ENCODE results near the gene USP13. TPM values are rescaled to one million over a fixed set of nuclear protein-coding genes. Genes with fewer than 3 reads are reported as not detected.

The USP13 gene
- total and polyA plus RNA-seq, 2 donors (not counting 1 experiment from before 2014, with no cell fraction given) = 1.9 to 13.2 TPM

DNA sequence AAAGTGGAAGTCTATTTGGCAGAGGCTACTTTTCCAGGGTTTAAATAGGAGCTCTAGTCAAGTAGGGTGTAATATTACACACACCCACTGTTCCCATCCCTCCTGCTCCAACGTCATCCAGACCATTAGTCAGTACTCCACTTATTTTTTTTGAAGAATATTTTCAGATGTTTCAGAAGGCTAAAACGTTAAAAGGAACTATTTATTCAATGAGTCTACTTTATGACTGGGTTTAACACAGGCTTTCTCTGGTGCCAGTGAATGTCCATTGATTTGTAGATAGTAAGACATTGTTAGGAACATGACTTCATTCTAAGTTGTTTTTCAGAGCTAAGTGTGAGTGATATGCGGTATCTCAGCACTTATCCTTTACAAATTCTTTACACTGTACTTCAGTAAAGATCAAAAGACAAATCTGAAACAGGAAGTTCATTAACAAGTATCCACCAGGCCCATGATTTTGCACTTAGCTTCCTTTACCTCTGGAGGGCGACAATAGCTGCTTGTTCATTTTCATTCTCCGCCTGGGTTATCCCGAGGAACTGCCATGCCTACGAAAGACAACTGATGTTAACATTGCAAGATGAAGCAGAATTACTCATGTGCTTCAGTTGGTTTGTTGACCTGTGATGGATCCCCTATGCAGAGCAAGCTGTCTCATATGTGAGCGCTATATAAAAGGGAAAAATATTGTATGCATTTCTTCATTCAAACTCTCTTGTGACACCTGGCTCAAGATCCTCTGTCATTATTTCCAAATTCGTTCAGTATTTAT lies 158.7 kb downstream of the USP13 start:
- Histone ChIP-seq H3K36me3 (replicated peaks in 1 of 2; ENCODE audit: control extremely low read depth in 1 of 2, control insufficient read depth in 1 of 2, extremely low read depth in 1 of 2, insufficient read depth in 2 of 2, low read length in 1 of 2) (no peaks in the 10 kb centered on the region), H2AFZ (ENCODE audit: insufficient read depth, low read depth, low read length, poor library complexity, severe bottlenecking) (peak overlapping the region; percentile 31)

More for the DNA sequence above, 158.7 kb downstream of the USP13 start:
- Histone ChIP-seq H3K27me3 (replicated peaks in 1 of 4; ENCODE audit: control extremely low read depth in 1 of 4, control insufficient read depth in 3 of 4, insufficient read depth in 4 of 4, low read length in 3 of 4) (peaks cover 0 to 4% (median 0%) of the 10 kb centered on the region in 4 experiments), H3K9me3 (ENCODE audit: control extremely low read depth in 1 of 3, control insufficient read depth in 2 of 3, insufficient read depth in 1 of 3, low read length in 2 of 3) (peaks cover 0 to 3% (median 0%) of the 10 kb centered on the region in 3 donors), H3K9ac (ENCODE audit: low read length) (no peak overlapping the region), H3K27ac (ENCODE audit: low read length in 2 of 2) (no peak overlapping the region), H3K4me2 (replicated peaks; ENCODE audit: low read depth, low read length, poor library complexity, severe bottlenecking) (no peak overlapping the region), H4K20me1 (ENCODE audit: control insufficient read depth, insufficient read depth, low read length, poor library complexity, severe bottlenecking) (no peaks in the 10 kb centered on the region), H3K4me3 (ENCODE audit: control extremely low read depth in 1 of 5, extremely low read depth in 1 of 5, insufficient read depth in 1 of 5, low read depth in 2 of 5, low read length in 4 of 5) (no peak overlapping the region), H3K4me1 (ENCODE audit: control insufficient read depth in 2 of 2, insufficient read depth in 2 of 2, low read length in 2 of 2) (no peaks in the 10 kb centered on the region), H3K79me2 (ENCODE audit: control insufficient read depth, insufficient read depth, low read length) (no peaks in the 10 kb centered on the region)
- DNase-seq = peak; percentile 20
- no peaks in the 10 kb centered on the region for H3K27me3 Mint-ChIP-seq
- TF ChIP-seq EZH2 (IDR thresholded peaks at IDR 0.05; ENCODE audit: borderline replicate concordance, insufficient read depth, low read depth, low read length, poor library complexity, severe bottlenecking) = no peak
- peak; percentile 38 for TF ChIP-seq CTCF (IDR thresholded peaks at IDR 0.05)
- no peak for ATAC-seq (ENCODE audit: low read depth)
- 34% methylated on average over 4 of the region's 9 CpGs for WGBS (ENCODE audit: insufficient coverage)
- CTCF ChIA-PET = interaction anchor here (1.6 kb wide), 1 partner anchor 10 kb away, joined by 6 read pairs; no protein-coding TSS in a partner anchor
- POLR2A ChIA-PET = no interaction called here
- H3K4me3 Mint-ChIP-seq = no peak overlapping the region
- no peaks in the 10 kb centered on the region for H3K9me3 Mint-ChIP-seq (ENCODE audit: insufficient read depth)
- no peak overlapping the region for H3K27ac Mint-ChIP-seq
- intact Hi-C loops (cut with micrococcal nuclease) = no loop called here
- peaks cover 5% of the 10 kb centered on the region for H3K4me1 Mint-ChIP-seq
